ENCODE results near the gene ATP2C1. TPM values are rescaled to one million over a fixed set of nuclear protein-coding genes. Genes with fewer than 3 reads are reported as not detected.

Gene ATP2C1
- total RNA-seq, 4 donors from 2014 or later = 53.0 to 63.7 (median 60.2) TPM

DNA sequence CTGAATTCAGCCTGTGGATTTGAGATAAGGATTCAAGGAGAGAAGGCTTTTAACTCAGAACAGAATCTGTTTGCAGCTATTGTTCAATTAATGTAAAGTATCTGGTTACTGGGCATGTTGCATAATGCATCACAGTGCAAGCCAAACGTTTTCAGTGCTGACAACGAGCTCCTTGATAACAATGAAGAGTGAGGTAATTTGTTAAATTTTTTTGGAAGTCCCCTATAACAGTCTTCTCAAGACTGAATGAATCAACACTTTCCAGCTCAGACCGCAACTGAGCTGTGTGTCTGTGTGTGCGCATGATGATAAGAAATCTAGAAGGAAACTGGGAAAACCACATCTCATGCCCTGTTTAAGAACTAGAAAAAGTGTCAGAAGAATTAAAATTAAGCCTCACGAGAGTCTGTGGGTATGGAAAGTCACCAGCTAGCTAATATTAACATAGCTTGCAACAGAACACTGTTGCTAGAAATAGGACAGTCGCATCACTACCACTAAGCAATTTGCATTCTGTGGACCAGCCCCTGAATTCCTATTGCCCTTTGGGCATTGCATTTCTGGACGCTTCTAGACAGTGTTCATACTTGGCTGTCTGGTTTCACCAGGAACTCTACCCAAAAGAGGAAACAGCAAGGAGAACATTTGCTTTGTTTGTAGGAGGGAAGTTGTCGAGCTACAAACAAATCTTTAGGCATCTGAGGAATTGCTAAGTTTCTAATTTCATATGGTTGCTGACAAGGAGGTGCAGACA, 43.7 kb upstream of the ATP2C1 start:
- 10% methylated on average over 8 of the region's 8 CpGs for WGBS, 2 donors
- no peak overlapping the region for H3K4me3 ChIP-seq (ENCODE audit: low read depth, poor library complexity, severe bottlenecking)
- intact Hi-C loops (cut with DNase I; ENCODE audit: low total_unique reads) = no loop called here
- DNase-seq (ENCODE audit: low spot score in 2 of 2) = peak in 1 of 2 donors; percentile 45
- no peak for TF ChIP-seq POLR2A (IDR thresholded peaks at IDR 0.05)
- TF ChIP-seq, protein P1, sequence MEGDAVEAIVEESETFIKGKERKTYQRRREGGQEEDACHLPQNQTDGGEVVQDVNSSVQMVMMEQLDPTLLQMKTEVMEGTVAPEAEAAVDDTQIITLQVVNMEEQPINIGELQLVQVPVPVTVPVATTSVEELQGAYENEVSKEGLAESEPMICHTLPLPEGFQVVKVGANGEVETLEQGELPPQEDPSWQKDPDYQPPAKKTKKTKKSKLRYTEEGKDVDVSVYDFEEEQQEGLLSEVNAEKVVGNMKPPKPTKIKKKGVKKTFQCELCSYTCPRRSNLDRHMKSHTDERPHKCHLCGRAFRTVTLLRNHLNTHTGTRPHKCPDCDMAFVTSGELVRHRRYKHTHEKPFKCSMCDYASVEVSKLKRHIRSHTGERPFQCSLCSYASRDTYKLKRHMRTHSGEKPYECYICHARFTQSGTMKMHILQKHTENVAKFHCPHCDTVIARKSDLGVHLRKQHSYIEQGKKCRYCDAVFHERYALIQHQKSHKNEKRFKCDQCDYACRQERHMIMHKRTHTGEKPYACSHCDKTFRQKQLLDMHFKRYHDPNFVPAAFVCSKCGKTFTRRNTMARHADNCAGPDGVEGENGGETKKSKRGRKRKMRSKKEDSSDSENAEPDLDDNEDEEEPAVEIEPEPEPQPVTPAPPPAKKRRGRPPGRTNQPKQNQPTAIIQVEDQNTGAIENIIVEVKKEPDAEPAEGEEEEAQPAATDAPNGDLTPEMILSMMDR (IDR thresholded peaks at IDR 0.05) = no peak

DNA sequence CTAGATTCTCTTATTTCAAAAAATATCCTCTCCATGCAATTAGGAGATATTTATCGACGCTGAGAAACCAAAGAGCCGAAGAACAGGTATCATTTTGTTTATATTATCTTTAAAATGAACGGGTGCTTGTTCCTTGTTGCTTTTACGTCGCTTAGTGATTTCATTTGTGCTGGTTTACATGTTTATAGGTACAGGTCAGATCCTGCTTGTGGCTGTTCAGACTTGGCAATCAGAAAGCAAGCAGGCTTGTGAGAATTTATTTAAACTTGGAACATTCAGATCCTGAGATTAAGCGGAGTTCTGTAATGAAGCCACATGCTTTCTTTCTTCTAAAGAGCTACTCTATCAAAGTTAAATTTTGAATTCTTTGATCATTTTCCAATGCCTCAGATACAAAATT, 43.0 kb upstream of the ATP2C1 start:
- WGBS, 2 donors = 38 to 48% methylated on average over 7 of the region's 7 CpGs
- intact Hi-C loops (cut with DNase I; ENCODE audit: low total_unique reads) = no loop called here
- no peak for TF ChIP-seq POLR2A (IDR thresholded peaks at IDR 0.05)
- TF ChIP-seq, protein P1 (IDR thresholded peaks at IDR 0.05) = no peak
- H3K4me3 ChIP-seq (ENCODE audit: low read depth, poor library complexity, severe bottlenecking) = no peak overlapping the region
- no peak for DNase-seq (ENCODE audit: low spot score in 2 of 2)

- no peak for DNase-seq (ENCODE audit: low spot score in 2 of 2)
- H3K4me3 ChIP-seq (ENCODE audit: low read depth, poor library complexity, severe bottlenecking) = no peak overlapping the region
- intact Hi-C loops (cut with DNase I; ENCODE audit: low total_unique reads) = no loop called here
- no peak for TF ChIP-seq POLR2A (IDR thresholded peaks at IDR 0.05)
- TF ChIP-seq, protein P1 (IDR thresholded peaks at IDR 0.05) = no peak
Measured at GRCh38 chr3:130851277-130851676, 42.6 kb upstream of the ATP2C1 start.

- no peak overlapping the region for H3K4me3 ChIP-seq (ENCODE audit: low read depth, poor library complexity, severe bottlenecking)
- TF ChIP-seq, protein P1 (IDR thresholded peaks at IDR 0.05) = no peak
- TF ChIP-seq POLR2A (IDR thresholded peaks at IDR 0.05) = no peak
- intact Hi-C loops (cut with DNase I; ENCODE audit: low total_unique reads) = no loop called here
- no peak for DNase-seq (ENCODE audit: low spot score in 2 of 2)
- WGBS, 2 donors = 38 to 62% methylated on average over 2 of the region's 2 CpGs
Measured at GRCh38 chr3:130853581-130853980, 40.3 kb upstream of the ATP2C1 start.

DNA sequence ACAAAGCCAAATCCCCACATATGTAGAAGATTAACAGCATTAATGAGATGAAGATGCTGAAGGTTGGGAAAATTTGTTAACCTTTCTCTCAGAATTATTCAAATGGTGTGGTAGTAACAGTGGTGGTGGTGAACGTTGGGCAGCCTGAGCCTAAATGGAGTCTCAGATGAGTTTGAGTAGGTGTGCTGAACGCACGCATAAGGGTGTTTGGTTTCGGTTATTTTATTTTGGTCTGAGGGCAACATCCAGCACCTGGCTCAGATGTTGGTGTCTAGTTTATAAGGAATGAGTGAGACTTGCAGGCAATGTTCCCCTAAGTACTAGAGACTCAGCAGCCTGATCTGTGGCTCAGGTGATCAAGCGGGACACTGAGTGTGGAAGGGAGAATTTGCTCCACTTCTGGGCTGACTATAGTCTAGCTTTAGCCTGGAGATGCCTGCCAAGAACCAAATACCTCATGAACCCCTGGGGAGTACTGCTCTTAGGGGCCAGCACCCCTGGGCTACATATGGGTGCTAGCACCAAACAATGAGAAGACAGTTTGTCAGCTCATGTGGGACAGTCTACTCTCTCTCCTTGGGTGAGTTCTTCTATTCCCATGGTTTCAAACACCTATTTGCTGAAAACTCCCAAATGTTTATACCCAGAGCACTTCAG, 39.5 kb upstream of the ATP2C1 start:
- WGBS, 2 donors = 86 to 89% methylated on average over 5 of the region's 5 CpGs
- intact Hi-C loops (cut with DNase I; ENCODE audit: low total_unique reads) = no loop called here

More for the DNA sequence above, 39.5 kb upstream of the ATP2C1 start:
- no peak for TF ChIP-seq POLR2A (IDR thresholded peaks at IDR 0.05)
- TF ChIP-seq, protein P1 (IDR thresholded peaks at IDR 0.05) = no peak
- no peak for DNase-seq (ENCODE audit: low spot score in 2 of 2)
- H3K4me3 ChIP-seq (ENCODE audit: low read depth, poor library complexity, severe bottlenecking) = no peak overlapping the region

All from lower leg skin (tissue), 4 donors.